ENCODE data around the gene CEP126.

The CEP126 gene

DNA sequence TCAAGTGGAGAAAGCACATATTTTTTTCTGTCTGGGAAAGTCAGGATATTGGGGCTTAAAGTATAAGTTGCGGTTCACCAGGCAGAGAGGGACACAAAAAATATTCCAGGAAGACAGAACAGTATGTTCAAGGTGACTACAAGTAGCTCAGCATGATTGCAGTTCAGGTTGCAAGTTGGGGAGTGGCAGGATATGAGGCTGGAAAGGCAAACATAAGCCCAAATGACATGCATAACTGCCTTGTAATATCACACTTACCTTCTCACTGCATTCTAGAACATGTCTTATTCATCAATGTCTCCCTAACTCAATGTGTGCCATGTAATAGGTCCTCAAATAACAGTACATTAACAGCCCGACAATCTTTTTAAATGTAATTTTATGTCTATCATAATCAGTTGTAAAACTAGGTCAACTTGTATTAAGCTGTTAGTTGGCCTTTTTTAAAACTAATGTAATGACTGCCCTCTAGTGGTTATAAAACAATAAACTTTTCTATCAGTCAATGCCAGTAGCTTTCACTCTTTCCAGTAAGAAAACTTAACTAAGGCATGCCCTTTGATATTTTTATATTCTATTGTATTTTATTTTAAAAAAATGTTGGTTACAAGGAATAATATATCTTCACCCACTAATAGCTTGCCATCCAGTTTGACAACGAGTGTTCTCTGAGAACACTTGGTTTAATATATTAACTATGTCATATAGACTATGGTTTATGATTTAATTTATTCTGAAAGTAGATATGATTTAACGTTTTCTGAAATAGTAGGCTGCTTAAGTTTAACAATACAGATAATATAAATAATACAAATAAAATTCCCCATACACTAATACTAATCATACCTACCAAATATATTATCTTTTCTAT lies 93.0 kb downstream of the CEP126 start:
- H3K9me3 ChIP-seq: no peaks in the 10 kb centered on the region
- DNase-seq (ENCODE audit: low spot score in 2 of 2): peak in 1 of 2 experiments; percentile 77
- H3K27me3 ChIP-seq (ENCODE audit: low read depth): no peaks in the 10 kb centered on the region
- peaks cover 17% of the 10 kb centered on the region for H3K4me1 ChIP-seq
- H3K4me3 ChIP-seq: no peak overlapping the region
- no peaks in the 10 kb centered on the region for H3K36me3 ChIP-seq (replicated peaks)
- in situ Hi-C loops (cut with MboI; ENCODE audit: low sequenced_read_pairs): loop anchor here (10.0 to 25.0 kb wide), 2 partner anchors 143 to 571 kb away; no protein-coding TSS in a partner anchor

GRCh38 chr11:102010776-102011494 lies 96.1 kb downstream of the CEP126 start:
- no peaks in the 10 kb centered on the region for H3K36me3 ChIP-seq (replicated peaks)
- DNase-seq (ENCODE audit: low spot score in 2 of 2): peak; percentile 72 to 86
- no peaks in the 10 kb centered on the region for H3K27me3 ChIP-seq (ENCODE audit: low read depth)
- H3K4me1 ChIP-seq: peaks cover 7% of the 10 kb centered on the region
- no peak overlapping the region for H3K4me3 ChIP-seq
- in situ Hi-C loops (cut with MboI; ENCODE audit: low sequenced_read_pairs): loop anchor here (25.0 kb wide), 1 partner anchor 574 kb away; no protein-coding TSS in a partner anchor
- no peaks in the 10 kb centered on the region for H3K9me3 ChIP-seq

DNA sequence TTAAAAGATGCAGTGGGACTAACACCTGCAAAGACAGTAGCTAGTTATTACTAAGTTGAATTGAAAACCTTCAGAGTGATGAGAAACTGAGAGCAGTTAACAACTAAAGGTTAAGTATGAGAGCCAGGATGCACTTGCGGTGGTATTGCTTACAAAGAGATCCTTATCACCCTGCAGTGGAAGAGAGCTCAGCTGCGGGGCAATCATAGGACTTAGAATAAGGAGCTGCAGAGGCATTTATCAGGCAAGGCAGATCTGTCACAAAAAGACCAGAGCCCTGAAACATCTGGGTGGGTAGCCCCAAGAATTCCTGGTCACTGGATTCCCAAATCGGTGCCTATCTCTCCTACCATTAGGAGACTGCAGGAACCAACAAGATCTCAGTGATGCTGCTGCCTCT lies 98.1 kb downstream of the CEP126 start:
- in situ Hi-C loops (cut with MboI; ENCODE audit: low sequenced_read_pairs): loop anchor here (25.0 kb wide), 1 partner anchor 576 kb away; no protein-coding TSS in a partner anchor
- H3K4me3 ChIP-seq: no peak overlapping the region
- no peaks in the 10 kb centered on the region for H3K9me3 ChIP-seq
- no peaks in the 10 kb centered on the region for H3K36me3 ChIP-seq (replicated peaks)
- no peak for DNase-seq (ENCODE audit: low spot score in 2 of 2)
- H3K27me3 ChIP-seq (ENCODE audit: low read depth): no peaks in the 10 kb centered on the region
- H3K4me1 ChIP-seq: peaks cover 4% of the 10 kb centered on the region

- in situ Hi-C loops (cut with MboI; ENCODE audit: low sequenced_read_pairs): loop anchor here (25.0 kb wide), 1 partner anchor 577 kb away; no protein-coding TSS in a partner anchor
- no peak overlapping the region for H3K4me3 ChIP-seq
- peaks cover 4% of the 10 kb centered on the region for H3K4me1 ChIP-seq
- no peaks in the 10 kb centered on the region for H3K9me3 ChIP-seq
- no peak for DNase-seq (ENCODE audit: low spot score in 2 of 2)
- no peaks in the 10 kb centered on the region for H3K36me3 ChIP-seq (replicated peaks)
- H3K27me3 ChIP-seq (ENCODE audit: low read depth): no peaks in the 10 kb centered on the region
Measured at GRCh38 chr11:102014756-102015155, 99.9 kb downstream of the CEP126 start.

GRCh38 chr11:102017026-102017425 lies 102.2 kb downstream of the CEP126 start:
- H3K4me3 ChIP-seq: no peak overlapping the region
- no peaks in the 10 kb centered on the region for H3K4me1 ChIP-seq
- in situ Hi-C loops (cut with MboI; ENCODE audit: low sequenced_read_pairs): loop anchor here (25.0 kb wide), 1 partner anchor 580 kb away; no protein-coding TSS in a partner anchor
- H3K36me3 ChIP-seq (replicated peaks): no peaks in the 10 kb centered on the region
- H3K27me3 ChIP-seq (ENCODE audit: low read depth): no peaks in the 10 kb centered on the region
- no peaks in the 10 kb centered on the region; the same call in 1 of the 2 replicates for H3K9me3 ChIP-seq
- DNase-seq (ENCODE audit: low spot score in 2 of 2): no peak

- Histone ChIP-seq H3K4me1 (0 out of 2 replicates have a peak, but pooled peaks cover 2% of the 10 kb centered on the region), H3K27me3 (ENCODE audit: low read depth) (peaks cover 6% of the 10 kb centered on the region; the same call in 1 of the 2 replicates), H3K36me3 (replicated peaks) (no peaks in the 10 kb centered on the region), H3K4me3 (no peak overlapping the region), H3K9me3 (no peaks in the 10 kb centered on the region; the same call in 1 of the 2 replicates)
- in situ Hi-C loops (cut with MboI; ENCODE audit: low sequenced_read_pairs): no loop called here
- DNase-seq (ENCODE audit: low spot score in 2 of 2): no peak
Measured at GRCh38 chr11:102026217-102026616, 111.4 kb downstream of the CEP126 start.

- Histone ChIP-seq H3K4me3 (no peak overlapping the region), H3K27me3 (ENCODE audit: low read depth) (peaks cover 6% of the 10 kb centered on the region; the same call in 1 of the 2 replicates), H3K4me1 (0 out of 2 replicates have a peak, but pooled peaks cover 2% of the 10 kb centered on the region), H3K36me3 (replicated peaks) (no peaks in the 10 kb centered on the region), H3K9me3 (no peaks in the 10 kb centered on the region; the same call in 1 of the 2 replicates)
- DNase-seq (ENCODE audit: low spot score in 2 of 2): no peak
- in situ Hi-C loops (cut with MboI; ENCODE audit: low sequenced_read_pairs): no loop called here
Measured at GRCh38 chr11:102026959-102027358, 112.1 kb downstream of the CEP126 start.

GRCh38 chr11:102036757-102037156 lies 121.9 kb downstream of the CEP126 start:
- DNase-seq (ENCODE audit: low spot score in 2 of 2): no peak
- no peaks in the 10 kb centered on the region for H3K36me3 ChIP-seq (replicated peaks)
- H3K4me3 ChIP-seq: no peak overlapping the region
- no peaks in the 10 kb centered on the region; the same call in 1 of the 2 replicates for H3K9me3 ChIP-seq
- H3K27me3 ChIP-seq (ENCODE audit: low read depth): no peaks in the 10 kb centered on the region
- in situ Hi-C loops (cut with MboI; ENCODE audit: low sequenced_read_pairs): no loop called here
- no peaks in the 10 kb centered on the region; the same call in 1 of the 2 replicates for H3K4me1 ChIP-seq

DNA sequence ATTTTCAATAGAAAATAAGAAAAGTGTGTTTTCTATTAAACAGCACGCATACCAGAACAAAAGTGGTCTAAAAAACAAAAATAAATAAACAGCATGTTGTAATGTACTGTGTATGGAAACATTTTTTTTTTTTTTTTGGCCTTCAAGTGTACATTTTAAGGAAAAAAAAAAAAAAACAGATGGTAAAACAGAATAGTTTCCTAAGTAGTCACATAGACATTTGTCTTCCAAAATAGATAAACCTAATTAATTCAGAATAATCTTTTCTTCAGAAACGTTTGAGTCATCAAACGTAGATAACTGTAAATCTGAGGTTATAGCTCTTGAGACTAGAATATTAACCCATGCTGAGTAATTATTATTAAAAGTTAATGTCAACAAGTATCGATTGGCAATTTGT lies 132.0 kb downstream of the CEP126 start:
- H3K36me3 ChIP-seq (replicated peaks): no peaks in the 10 kb centered on the region
- peak overlapping the region; percentile 14 for H3K4me3 ChIP-seq
- in situ Hi-C loops (cut with MboI; ENCODE audit: low sequenced_read_pairs): no loop called here
- no peak for DNase-seq (ENCODE audit: low spot score in 2 of 2)
- no peaks in the 10 kb centered on the region for H3K4me1 ChIP-seq
- no peaks in the 10 kb centered on the region for H3K9me3 ChIP-seq
- no peaks in the 10 kb centered on the region for H3K27me3 ChIP-seq (ENCODE audit: low read depth)

DNA sequence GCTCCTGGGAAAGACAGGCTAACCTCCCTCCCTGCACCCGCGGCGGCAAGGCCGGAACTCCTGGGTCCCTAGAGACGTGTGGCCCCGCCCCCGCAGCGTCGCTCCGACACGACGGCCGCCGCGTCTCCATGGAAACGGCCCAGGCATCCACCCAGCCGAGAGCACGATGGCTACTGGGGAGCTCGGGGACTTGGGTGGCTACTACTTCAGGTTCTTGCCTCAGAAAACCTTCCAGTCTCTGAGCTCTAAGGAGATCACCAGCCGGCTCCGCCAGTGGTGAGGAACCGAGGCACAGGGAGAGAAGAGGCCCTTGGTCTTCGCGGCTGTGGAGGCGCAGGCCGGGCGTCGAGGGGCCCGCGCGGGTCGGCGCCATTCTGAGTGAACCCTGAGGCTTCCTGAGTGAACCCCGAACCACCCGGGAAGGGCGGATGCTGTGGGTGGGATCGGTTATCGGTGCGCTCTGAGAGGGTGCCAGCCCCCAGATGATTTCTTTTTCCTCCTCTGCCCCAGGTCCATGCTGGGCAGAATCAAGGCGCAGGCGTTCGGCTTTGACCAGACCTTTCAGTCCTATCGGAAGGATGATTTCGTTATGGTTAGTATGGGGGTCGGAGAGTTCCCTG lies 132.6 kb downstream of the CEP126 start, which contains the start of gene CFAP300:
Gene CFAP300 (plus strand): TSS at position 133 of the 620 bp plus-strand sequence. CDS start 34 bp downstream, at position 167.
- H3K27me3 ChIP-seq (ENCODE audit: low read depth): no peaks in the 10 kb centered on the region
- H3K4me3 ChIP-seq: peak within 1 kb of the TSS; percentile 14
- H3K4me1 ChIP-seq: no peaks in the 10 kb centered on the region
- no peaks in the 10 kb centered on the region for H3K36me3 ChIP-seq (replicated peaks)
- in situ Hi-C loops (cut with MboI; ENCODE audit: low sequenced_read_pairs): no loop called here
- DNase-seq (ENCODE audit: low spot score in 2 of 2): peak; percentile 27 to 87
- H3K9me3 ChIP-seq: no peaks in the 10 kb centered on the region

Data from HAP-1 (cell line).